ENCODE results near the gene MAPRE2. TPM values are rescaled to one million over a fixed set of nuclear protein-coding genes. Genes with fewer than 3 reads are reported as not detected.

MAPRE2 gene
- total and polyA plus RNA-seq, 12 donors, result 30.2 to 144 (median 87.6) TPM

- no peaks in the 10 kb centered on the region for H3K9me3 ChIP-seq (replicated peaks in 1 of 3)
- no peaks in the 10 kb centered on the region for H3K27me3 ChIP-seq
- no peak for DNase-seq
- intact Hi-C loops (cut with DNase I), result loop anchor here in 1 of 2 donors (10.0 kb wide), 1 partner anchor 143 kb away; no protein-coding TSS in a partner anchor
- 91 to 100% (median 94%) methylated on average over 2 of the region's 2 CpGs for WGBS, 4 donors
- H3K4me3 ChIP-seq, result no peak overlapping the region
- no peaks in the 10 kb centered on the region for H3K36me3 ChIP-seq (replicated peaks in 1 of 2)
- no peak overlapping the region for H3K27ac ChIP-seq
- TF ChIP-seq CTCF (IDR thresholded peaks at IDR 0.05) (no peak), POLR2A (IDR thresholded peaks at IDR 0.05) (no peak)
- peaks cover 0 to 5% of the 10 kb centered on the region in 2 donors for H3K4me1 ChIP-seq (replicated peaks in 1 of 2)
Observed at GRCh38 chr18:35002120-35002519, 39.1 kb upstream of the MAPRE2 start.

GRCh38 chr18:35005963-35006577 is 35.1 kb upstream of the MAPRE2 start:
- Histone ChIP-seq H3K27ac (no peak overlapping the region), H3K36me3 (replicated peaks in 1 of 2) (no peaks in the 10 kb centered on the region), H3K27me3 (no peaks in the 10 kb centered on the region), H3K4me3 (no peak overlapping the region), H3K9me3 (replicated peaks in 1 of 3) (no peaks in the 10 kb centered on the region), H3K4me1 (replicated peaks in 1 of 2) (no peaks in the 10 kb centered on the region)
- peak; percentile 63 to 83 (median 76) for TF ChIP-seq CTCF (IDR thresholded peaks at IDR 0.05)
- TF ChIP-seq POLR2A (IDR thresholded peaks at IDR 0.05), result no peak
- DNase-seq, result peak in 1 of 7 donors; percentile 11
- intact Hi-C loops (cut with DNase I), result loop anchor here (5.0 to 10.0 kb wide), 2 partner anchors 136 to 139 kb away; no protein-coding TSS in a partner anchor
- 26 to 41% (median 30%) methylated on average over 7 of the region's 7 CpGs for WGBS, 4 donors

GRCh38 chr18:35010156-35010555 is 31.1 kb upstream of the MAPRE2 start:
- H3K9me3 ChIP-seq (replicated peaks in 1 of 3), result no peaks in the 10 kb centered on the region
- intact Hi-C loops (cut with DNase I), result no loop called here
- WGBS, 4 donors, result 45 to 61% (median 51%) methylated on average over 1 of the region's 1 CpG
- DNase-seq, result no peak
- no peaks in the 10 kb centered on the region for H3K4me1 ChIP-seq (replicated peaks in 1 of 2)
- TF ChIP-seq POLR2A (IDR thresholded peaks at IDR 0.05) (no peak), CTCF (IDR thresholded peaks at IDR 0.05) (no peak)
- no peak overlapping the region for H3K4me3 ChIP-seq
- H3K36me3 ChIP-seq (replicated peaks in 1 of 2), result no peaks in the 10 kb centered on the region
- no peak overlapping the region for H3K27ac ChIP-seq
- H3K27me3 ChIP-seq, result no peaks in the 10 kb centered on the region

- TF ChIP-seq CTCF (IDR thresholded peaks at IDR 0.05) (no peak), POLR2A (IDR thresholded peaks at IDR 0.05) (no peak)
- 83 to 91% (median 86%) methylated on average over 5 of the region's 5 CpGs for WGBS, 4 donors
- Histone ChIP-seq H3K36me3 (replicated peaks in 1 of 2) (no peaks in the 10 kb centered on the region), H3K4me3 (no peak overlapping the region), H3K27me3 (no peaks in the 10 kb centered on the region), H3K27ac (no peak overlapping the region), H3K9me3 (replicated peaks in 1 of 3) (no peaks in the 10 kb centered on the region), H3K4me1 (replicated peaks in 1 of 2) (no peaks in the 10 kb centered on the region)
- intact Hi-C loops (cut with DNase I), result no loop called here
- no peak for DNase-seq
Observed at GRCh38 chr18:35010993-35011392, 30.2 kb upstream of the MAPRE2 start.

Data from adrenal gland (tissue), 12 donors.